ENCODE data around the gene KLHL1.

GRCh38 chr13:69755101-69755500, 353.2 kb downstream of the KLHL1 start:
- TF ChIP-seq, protein P1, sequence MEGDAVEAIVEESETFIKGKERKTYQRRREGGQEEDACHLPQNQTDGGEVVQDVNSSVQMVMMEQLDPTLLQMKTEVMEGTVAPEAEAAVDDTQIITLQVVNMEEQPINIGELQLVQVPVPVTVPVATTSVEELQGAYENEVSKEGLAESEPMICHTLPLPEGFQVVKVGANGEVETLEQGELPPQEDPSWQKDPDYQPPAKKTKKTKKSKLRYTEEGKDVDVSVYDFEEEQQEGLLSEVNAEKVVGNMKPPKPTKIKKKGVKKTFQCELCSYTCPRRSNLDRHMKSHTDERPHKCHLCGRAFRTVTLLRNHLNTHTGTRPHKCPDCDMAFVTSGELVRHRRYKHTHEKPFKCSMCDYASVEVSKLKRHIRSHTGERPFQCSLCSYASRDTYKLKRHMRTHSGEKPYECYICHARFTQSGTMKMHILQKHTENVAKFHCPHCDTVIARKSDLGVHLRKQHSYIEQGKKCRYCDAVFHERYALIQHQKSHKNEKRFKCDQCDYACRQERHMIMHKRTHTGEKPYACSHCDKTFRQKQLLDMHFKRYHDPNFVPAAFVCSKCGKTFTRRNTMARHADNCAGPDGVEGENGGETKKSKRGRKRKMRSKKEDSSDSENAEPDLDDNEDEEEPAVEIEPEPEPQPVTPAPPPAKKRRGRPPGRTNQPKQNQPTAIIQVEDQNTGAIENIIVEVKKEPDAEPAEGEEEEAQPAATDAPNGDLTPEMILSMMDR (IDR thresholded peaks at IDR 0.05), result no peak
- TF ChIP-seq EZH2 (IDR thresholded peaks at IDR 0.05), result no peak

Measured in neural progenitor cell (in vitro differentiated cells).